Measurements from ENCODE around the gene RASA3. TPM values are rescaled to one million over a fixed set of nuclear protein-coding genes. Genes with fewer than 3 reads are reported as not detected.

RASA3 gene
- total RNA-seq, 1 donor from 2014 or later = 29.9 TPM

- Mint-ChIP-seq H3K4me3 (ENCODE audit: unreplicated experiment) (no peak overlapping the region), H3K27ac (ENCODE audit: unreplicated experiment) (no peak overlapping the region), H3K27me3 (ENCODE audit: low read depth) (no peaks in the 10 kb centered on the region), H3K4me1 (ENCODE audit: low read depth) (peaks cover 5% of the 10 kb centered on the region), H3K9me3 (ENCODE audit: low read depth) (no peaks in the 10 kb centered on the region), H3K36me3 (ENCODE audit: low read depth) (peaks cover 6% of the 10 kb centered on the region)
- peak; percentile 85 for DNase-seq (ENCODE audit: low spot score)
- no peak for TF ChIP-seq CTCF (IDR thresholded peaks at IDR 0.05)
These were observed 164.5 kb downstream of the RASA3 start for GRCh38 chr13:113967729-113968462.

- Mint-ChIP-seq H3K27me3 (ENCODE audit: low read depth) (no peaks in the 10 kb centered on the region), H3K4me1 (ENCODE audit: low read depth) (peaks cover 5% of the 10 kb centered on the region), H3K4me3 (ENCODE audit: unreplicated experiment) (no peak overlapping the region), H3K36me3 (ENCODE audit: low read depth) (peaks cover 6% of the 10 kb centered on the region), H3K9me3 (ENCODE audit: low read depth) (no peaks in the 10 kb centered on the region), H3K27ac (ENCODE audit: unreplicated experiment) (no peak overlapping the region)
- DNase-seq (ENCODE audit: low spot score) = peak; percentile 74
- TF ChIP-seq CTCF (IDR thresholded peaks at IDR 0.05) = no peak
These were observed 165.2 kb downstream of the RASA3 start for GRCh38 chr13:113967206-113967720.

- Mint-ChIP-seq H3K9me3 (ENCODE audit: low read depth) (no peaks in the 10 kb centered on the region), H3K4me1 (ENCODE audit: low read depth) (peaks cover 5% of the 10 kb centered on the region), H3K4me3 (ENCODE audit: unreplicated experiment) (no peak overlapping the region), H3K27me3 (ENCODE audit: low read depth) (no peaks in the 10 kb centered on the region), H3K36me3 (ENCODE audit: low read depth) (peaks cover 10% of the 10 kb centered on the region), H3K27ac (ENCODE audit: unreplicated experiment) (no peak overlapping the region)
- no peak for DNase-seq (ENCODE audit: low spot score)
- no peak for TF ChIP-seq CTCF (IDR thresholded peaks at IDR 0.05)
These were observed 166.2 kb downstream of the RASA3 start for GRCh38 chr13:113965968-113966884.

GRCh38 chr13:113965383-113965874 is 167.0 kb downstream of the RASA3 start:
- Mint-ChIP-seq H3K36me3 (ENCODE audit: low read depth) (peaks cover 9% of the 10 kb centered on the region), H3K27me3 (ENCODE audit: low read depth) (no peaks in the 10 kb centered on the region), H3K27ac (ENCODE audit: unreplicated experiment) (no peak overlapping the region), H3K4me3 (ENCODE audit: unreplicated experiment) (no peak overlapping the region), H3K9me3 (ENCODE audit: low read depth) (peaks cover 1% of the 10 kb centered on the region), H3K4me1 (ENCODE audit: low read depth) (no peaks in the 10 kb centered on the region)
- DNase-seq (ENCODE audit: low spot score) = no peak
- TF ChIP-seq CTCF (IDR thresholded peaks at IDR 0.05) = no peak

Data from chondrocyte (in vitro differentiated cells).